ENCODE measurements around the gene TBC1D22A.

TBC1D22A gene

DNA sequence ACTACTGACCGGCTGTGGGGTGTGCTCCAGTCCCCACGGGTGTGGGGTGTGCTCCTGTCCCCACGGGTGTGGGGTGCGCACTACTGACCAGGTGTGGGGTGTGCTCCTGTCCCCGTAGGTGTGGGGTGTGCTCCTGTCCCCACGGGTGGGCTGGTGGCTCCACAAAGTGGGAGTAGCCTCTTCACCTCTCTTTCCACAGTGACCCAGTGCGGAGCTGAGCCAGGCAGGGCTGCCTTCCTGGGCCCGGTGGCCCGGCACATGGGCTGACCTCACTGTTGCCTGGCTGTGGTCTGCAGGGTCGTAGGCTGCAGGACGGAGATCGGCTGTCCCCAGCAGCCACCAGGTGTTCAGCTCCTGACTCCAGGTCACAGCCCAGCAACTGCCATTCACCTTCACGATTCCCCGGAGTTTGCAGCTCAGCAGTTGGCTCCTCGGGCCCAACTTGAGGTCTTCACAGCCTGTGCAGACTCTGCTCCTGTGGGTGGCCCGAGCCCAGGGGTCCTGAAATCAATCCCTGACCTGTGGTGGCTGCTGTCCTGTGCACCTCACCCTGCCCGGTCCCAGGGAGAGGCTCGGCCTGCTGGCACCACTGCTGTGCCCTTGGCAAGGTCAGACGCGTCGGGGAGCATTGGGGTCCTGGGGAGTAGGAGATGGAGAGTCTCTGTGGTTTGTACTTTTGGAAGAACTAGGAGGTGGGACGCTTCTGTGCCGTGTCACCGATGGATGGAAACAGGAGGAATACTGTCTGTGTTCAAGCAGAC is 414.3 kb downstream of the TBC1D22A start:
- no peak for DNase-seq

DNA sequence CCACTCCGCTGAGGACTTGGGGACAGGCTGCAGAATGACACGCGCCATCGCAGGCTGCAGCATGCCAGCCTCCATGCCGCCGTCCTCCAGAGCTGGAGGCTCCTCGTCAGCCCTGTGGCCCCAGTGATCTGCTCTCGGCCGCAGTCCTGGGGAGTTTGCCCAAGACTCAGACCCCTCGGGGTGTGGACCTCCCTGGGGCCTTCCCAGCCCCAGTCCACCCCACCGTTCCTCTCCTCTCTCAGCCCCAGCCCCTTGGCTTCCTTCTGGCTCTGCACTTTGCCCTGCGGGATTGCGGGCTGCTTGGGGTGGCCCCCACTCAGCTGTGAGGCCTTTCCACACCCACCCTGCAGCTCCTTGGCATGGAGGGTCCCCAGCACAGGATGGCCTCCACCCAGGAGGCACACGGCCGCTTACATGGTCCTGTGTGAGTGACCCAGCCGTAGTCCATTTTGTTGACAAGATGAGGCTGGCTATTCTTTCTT is 414.9 kb downstream of the TBC1D22A start:
- DNase-seq = no peak

DNA sequence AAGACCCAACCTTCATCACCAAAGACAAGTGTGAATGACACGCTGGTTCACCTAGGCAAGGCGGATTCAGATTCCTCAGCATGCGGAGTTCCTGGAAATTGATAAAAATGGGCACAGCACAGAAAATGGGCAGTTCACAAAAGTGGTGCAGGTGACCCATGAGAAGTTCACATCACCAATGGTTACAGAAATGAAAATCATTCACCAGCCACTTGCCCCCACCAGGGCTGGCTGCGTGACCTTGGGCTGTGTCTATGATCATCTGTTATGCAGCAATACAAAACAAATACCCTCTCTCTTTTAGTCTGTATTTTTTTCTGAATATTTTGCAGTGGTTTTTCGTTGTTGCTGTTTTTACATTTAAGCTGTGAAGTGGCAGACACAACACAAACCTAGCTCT is 415.9 kb downstream of the TBC1D22A start:
- DNase-seq = no peak

DNA sequence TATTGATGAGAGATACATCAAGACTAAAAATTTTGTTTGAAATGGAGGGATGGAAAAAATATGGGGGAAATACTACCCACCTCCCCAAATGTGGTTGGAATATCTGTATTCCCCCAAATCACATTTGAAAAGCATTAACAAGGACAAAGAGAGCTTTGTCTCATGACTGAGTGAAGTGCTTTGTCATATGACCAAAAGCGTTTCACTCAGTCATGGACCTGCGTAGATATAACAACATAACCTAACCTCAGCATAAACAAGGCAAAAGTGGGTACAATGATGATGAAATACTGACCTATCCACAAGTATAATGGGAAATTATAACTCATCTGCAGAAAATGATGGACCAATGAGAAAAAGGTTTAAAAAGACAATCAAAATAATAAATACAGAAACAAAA is 418.3 kb downstream of the TBC1D22A start:
- no peak for DNase-seq

DNA sequence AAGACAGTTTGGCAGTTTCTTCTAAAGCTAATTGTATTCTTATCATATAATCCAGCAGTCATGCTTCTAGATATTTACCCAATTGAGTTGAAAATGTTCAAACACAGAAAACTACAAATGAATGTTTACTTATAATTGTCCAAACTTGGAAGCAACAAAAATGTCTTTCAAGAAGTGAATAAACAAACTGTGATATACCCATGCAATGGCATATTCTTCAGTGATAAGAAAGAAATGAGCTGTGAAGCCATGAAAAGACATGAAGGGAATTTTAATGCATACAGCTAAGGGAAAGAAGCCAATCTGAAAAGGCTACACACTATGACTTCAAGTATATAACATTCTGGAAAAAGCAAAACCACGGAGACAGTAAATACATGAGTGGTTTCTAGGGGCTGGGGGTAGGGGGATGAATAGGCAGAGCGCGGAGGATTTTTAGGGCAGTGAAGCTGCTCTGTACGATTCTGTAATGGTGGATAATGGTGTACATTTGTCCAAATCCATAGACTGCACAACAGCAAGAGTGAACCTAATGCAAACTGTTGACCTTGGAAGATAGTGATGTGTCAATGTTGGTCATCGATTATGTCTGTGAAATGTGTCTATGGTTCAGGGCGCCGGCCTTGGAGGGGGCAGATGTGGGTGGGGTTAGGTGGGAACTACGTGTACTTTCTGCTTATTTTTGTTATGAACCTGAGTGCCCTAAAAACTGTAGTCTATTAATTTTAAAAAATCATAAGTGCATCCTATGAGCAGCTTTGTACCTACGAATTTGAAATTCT is 424.9 kb downstream of the TBC1D22A start:
- no peak for DNase-seq

DNA sequence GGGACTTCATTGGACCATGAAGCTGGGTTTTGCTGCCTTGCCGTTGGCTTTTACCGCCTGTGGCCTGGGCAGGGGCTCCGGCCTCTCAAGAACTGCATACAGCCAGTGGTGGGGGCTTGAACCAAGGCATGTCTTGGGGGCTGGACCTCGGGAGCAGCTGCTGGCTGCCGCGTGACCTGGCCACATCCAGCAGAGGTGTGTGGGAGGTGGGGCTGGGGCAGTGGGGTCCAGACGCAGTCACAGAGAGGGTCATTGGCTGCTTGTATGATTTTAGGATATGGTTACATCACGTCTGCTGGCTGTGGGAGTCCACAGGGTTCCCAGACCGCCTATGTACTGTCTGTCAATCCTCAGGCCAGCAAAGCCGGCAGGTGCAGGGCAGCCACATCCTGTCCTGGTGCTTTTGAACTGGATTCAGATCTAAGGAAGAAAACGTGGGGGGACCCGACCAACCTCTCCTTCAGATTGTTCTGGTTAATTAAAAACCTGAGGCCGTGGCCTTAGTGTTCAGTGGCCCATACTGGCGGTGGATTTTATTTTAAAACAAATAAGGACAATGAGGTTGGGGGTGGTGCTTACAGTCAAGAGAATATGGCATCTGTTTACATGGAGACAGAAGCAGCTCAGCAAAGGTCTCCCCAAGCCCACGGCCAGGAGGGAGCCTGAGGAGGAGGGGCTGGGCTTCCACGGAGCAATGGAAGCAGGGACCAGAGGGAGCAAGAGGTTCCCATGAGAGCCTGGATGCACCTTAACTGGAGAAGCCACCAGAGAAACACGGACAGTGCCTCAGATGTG is 426.0 kb downstream of the TBC1D22A start:
- DNase-seq = no peak

DNA sequence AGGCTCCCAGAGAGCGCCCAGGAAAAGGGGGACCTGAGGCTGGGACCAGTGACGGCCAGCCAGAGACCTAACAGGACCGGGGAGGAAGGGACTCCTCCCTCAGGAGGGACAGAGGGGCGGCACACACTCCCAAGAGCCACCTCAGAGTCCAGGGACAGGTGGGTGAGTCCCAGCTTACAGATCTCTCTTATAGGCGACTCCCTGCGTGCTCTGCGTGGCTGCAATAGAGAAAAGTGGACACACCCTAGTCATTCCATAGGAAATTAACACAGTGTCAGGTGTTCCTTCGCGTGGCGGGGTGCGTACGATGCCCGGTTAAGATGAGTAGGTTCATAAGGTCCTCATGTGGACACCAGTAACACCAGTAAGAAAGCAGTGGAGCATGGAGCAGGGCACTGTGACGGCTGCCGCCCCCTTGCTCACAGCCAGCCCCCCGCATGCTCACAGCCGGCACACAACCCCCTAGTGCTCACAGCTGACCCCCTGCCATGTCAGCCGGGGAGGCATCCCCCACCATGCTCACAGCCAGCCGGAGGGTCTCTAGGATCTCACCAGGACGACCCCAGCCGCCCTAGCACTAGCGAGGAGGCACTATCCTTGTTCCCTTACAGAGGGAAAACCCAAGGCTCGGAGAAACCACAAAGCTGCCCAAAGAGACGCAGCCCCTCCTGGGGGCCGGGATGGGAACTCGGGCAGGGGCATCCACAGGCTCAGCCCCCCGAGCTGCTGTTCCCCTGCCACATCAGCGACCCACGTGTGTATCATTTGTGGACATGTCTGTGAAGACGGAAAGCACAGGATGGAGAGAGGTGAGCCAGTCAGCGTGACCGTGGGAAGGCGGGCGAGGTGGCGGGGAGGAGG is 426.8 kb downstream of the TBC1D22A start:
- no peak for DNase-seq

DNA sequence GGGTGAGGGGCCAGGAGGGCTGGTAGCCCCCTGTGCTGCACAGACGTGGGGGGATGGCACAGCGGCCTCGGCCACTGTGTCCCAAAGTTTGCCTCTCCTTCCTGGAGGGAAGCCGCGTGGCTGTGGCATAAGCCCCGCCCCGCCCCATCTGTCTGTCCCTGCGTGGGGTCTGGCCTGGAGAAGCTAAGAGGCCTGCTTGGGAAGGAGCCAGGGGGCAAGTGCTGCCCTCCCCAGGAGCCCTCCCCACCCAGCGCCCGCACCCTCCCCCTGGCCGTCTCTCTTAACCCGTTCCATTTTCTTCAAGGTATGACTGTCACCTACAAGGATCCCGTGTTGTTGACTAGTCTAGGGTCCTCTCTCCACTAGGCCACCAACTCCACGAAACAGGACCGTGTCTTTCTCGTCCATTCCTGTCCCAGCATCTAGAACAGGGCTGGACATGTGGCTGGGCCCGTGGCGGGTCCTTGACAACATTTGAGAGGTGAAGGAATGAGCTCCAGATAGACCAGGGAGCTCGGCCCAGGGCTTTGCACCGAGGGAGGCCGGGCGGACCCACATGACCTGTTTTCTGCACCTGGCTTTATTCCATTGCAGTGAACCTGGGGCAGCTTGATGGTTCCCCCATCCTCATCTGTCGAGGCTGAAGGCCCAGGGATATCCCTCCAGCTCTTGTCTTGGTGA is 428.0 kb downstream of the TBC1D22A start:
- DNase-seq = no peak

DNA sequence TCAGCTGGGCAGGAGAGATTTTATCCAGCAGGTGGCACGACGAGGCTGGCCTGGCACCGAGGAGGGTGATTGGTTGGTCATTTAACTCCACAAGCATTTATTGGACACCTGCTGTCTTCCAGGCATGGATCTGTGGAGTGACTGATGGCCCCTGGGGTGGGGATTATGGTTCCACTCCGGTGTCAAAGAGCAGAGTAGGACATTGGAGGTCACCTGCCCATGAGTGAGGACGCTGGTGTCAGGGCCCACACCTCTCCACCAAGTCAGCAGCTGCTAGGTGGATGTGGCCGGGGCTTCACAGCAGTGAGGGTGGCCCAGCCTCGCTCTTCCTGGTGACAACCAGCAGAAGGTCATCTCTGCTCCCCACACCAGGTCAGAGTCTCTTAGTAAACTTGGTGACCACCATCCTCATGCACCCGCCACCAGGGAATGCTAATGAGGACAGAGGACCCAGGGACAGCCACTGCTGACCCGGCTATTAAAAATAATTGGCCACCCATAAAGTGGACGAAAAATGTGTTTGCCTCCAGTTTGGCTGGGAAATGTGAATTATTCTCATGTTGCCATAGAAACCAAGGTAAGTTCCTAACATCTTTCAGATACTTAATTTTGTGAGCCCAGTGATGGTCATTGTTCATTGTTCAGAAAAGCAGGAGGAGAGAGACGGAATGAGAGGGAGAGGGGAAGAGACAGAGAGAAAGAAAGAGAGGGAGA is 428.7 kb downstream of the TBC1D22A start:
- DNase-seq = no peak

DNA sequence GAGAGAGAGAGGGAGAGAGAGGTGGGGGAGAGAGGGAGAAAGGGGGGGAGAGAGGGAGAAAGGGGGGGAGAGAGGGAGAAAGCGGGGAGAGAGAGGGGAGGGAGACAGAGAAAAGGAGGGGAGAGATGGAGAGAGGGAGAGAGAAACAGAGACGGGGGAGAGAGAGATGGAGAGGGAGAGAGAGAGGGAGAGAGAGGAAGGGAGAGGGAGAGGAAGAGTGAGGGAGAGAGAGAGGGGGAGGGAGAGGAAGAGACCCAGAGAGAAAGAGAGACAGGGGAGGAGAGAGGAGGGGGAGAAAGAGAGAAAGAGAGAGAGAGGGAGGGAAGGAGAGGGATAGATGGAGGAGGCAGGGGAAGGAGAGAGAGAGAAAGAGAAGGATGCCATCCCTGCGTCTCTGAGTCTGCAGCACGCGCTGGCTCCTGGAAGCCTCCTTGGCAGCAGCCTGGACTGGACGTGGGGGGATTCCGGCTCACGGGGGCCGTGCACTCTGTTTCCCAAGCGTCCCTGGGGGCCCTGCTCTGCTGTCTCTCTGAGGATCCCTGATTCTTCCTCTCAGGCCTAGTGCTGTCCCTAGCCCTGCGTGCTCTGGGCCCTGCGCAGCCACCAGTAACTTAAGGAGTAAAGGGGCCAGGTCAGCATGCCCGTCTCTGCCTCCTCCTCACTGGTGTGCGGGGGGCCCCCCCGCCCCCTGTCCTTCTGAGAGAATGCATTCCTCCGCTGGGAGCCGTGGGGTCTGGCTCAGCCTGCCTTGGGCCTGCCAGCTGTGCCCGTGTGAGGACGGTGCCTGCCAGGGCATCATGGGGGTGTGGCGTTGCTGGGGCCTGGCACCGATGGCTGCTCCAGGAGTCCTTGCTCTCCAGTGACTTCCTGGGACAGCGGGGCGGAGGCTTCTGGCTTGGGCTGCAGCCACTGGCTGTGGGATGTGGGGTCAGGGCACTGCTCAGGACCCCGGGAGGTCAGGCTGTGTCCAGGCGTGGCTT is 429.5 kb downstream of the TBC1D22A start:
- DNase-seq = no peak

DNA sequence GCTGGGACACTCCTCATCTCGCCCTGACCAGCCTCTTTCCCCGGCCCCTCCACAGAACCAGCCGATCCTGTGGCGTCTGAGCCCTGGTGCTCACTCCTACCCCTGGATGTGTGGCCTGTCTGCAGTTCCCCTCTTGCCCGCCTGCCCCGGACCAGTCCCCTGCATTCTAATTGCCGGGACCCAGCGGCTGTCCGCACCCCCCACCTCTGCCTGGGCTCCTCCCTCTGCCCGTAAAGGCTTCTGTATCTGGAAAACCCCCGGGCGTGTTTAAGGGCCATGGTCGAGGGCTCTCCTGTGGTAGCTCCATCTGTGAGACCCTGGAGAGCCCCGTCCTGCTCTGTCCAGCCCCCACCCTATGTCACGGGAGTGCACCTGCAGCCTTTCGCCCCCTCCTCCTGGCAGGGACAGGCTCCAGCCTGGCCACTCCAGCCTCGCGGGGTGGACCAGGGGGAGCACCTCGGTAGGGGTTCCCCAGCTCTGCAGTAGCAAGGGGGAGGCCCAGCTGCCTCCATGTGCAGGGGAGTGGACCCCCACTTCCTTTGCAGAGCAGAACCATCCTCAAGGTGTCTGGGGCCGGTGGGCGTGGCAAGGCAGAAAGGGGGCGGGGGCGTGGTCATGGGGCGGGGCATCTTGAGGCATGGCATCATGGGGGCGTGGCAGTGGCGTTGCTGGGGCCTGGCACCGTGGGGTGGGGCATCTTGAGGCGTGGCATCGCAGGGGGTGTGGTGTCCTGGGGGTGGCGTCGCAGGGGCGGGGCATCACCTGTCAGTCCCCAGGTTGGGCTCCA is 430.4 kb downstream of the TBC1D22A start:
- no peak for DNase-seq

DNA sequence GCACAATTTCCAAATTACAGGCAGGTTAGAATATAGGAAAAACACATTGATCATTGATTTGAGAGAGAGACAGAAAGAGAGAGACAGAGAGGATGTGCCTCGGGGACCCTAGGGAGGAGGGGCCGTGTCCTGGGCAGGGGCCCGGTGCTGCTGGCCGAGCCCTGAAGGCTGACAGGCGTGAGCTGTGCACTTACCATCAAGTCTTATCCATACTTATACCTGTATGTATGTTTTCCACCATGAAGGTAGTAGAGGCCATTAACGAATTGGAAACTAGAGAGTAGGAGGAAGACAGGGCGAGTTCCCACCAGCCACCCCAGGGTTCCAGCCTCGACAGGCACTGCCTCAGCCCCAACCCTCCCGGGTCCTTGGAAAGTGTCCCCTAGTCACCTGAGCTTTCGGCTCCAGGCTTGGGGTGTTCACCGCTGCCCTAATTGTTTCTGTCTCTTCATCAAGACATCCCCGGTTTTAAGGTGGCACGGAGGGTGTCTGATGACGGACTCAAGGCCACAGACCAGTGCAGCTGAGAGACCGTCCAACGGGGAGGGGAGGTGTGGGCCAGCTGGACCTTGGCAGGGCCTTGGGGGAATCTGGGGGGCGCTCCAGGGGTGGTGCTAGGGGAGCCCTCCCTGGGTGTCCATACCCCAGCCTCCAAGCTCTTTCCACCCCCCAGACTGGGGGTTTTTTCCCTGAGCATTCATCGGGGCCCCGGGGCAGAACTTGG is 431.3 kb downstream of the TBC1D22A start:
- DNase-seq = no peak

DNA sequence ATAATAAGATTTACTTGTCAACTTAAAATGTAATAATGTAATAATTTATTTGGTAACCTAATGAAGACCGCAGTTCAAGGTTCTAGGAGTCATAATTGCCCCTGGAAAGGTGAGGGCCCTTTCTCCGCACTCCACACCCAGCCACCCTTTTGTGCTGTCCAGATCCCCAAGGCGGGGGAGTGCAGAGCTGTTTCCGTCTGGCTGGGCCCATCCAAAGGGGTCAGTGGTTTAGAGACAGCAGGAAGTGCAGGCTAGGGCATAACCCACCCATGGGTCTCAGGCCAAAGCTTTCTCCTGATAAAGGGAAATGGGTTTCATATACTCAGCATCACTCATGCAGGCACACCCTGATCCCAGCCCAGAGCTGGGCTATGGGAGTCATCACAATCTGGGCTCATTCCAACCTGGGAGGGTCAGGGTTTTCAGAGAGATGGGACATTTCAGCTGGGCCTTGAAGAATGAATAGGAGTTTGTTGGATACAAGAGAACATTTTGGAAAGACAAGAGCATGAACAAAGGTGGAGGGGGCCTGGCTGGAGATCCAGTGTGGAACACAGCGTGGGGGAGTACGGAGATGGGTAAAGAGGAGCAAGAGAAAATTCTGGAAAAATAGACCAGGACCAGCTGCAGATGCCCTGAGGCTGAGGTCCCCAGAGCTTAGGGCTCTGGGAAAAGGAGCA is 432.2 kb downstream of the TBC1D22A start:
- no peak for DNase-seq

DNA sequence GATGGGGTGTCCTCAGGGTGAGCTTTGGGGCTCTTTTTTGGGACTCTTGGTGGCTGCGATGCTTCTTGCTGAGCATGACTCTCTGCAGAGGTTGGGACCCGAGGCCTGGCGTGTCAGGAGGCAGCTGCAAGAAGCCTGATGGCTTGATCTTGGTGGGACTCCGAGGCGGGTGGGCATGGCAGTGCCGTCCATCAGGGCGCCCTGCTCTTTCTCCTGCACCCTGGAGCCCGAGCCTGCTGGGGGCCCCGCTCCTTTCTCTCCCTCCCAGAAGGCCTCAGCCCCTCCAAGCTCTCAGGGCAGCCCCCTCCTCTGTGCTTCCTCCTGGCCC is 432.7 kb downstream of the TBC1D22A start:
- DNase-seq = no peak

DNA sequence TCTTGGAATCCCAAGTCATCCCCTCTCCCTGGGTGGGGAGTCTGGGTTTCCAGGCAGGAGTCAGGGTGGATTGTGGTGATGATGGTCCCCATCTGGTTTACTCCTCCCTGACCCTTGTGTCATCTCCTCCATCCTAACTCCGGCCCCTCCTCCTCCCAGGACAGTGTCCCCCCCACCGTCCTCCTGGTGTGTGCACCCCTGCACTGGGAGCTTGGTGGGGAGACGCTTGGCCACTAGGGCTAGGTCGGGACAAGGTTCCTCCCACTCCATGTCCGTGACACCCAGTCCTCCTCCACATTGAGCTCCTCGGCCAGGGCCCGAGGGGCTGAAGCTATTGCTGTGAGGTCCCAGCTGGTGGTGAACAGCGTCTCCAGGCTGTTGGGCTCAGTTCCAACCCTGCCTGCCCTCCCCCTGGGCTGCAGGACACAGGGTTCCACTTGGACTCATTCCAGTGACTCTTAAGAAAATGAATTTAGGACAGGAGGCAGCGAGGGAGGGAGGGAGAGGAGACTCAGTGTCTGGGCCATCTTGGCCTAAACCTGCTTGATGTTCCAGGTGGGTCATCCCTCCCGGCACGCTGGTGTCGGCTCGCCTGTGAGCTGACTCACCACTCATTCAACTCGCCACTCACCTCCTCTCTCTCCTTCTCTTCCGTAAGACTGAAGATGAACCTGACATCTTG is 433.2 kb downstream of the TBC1D22A start:
- DNase-seq = no peak

DNA sequence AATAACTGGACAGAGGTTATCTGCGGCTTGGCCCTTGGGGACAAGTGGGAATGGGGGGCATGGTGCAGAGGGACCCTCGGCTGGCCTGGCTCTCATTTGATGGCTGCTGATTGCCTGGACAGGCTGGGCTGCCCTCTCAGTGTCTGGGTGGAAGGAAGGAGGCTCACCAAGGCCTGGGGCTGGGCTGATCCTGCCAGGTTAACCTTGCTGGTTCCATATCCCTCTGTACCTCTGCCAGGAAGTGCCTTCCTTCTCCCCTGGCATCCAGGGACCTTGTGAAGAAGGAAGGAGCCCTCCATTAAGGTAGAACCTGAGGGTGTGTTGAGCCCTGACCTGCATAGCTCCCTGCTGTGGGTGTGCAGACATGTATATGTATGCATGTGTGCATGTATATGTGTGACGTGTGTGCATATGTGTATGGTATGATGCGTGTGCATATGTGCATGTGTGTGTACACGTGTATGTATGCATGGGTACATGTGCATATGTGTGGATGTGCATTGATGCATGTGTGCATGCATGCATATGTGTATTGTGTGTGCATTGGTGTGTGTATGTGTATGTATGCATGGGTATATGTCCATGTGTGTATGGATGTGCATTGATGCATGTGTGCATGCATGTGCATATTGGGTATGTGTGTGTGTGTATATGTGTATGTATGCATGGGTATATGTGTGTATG is 433.9 kb downstream of the TBC1D22A start:
- no peak for DNase-seq
